Inflammatory macrophage treated with lipopolysaccharide for 4 hours (primary cell): Measurements from ENCODE around the gene TNNI3K.

Experiments
- DNase-seq: peaks from one replicate; pipeline ENCODE4 v3.0.0-alpha.2; 2020

Gene TNNI3K

GRCh38 chr1:74584185-74584584 lies 349.0 kb downstream of the TNNI3K start:
- DNase-seq = no peak

- no peak for DNase-seq
Measured at GRCh38 chr1:74586253-74586897, 351.2 kb downstream of the TNNI3K start.

- DNase-seq = no peak
Measured at GRCh38 chr1:74587888-74588287, 352.7 kb downstream of the TNNI3K start.

GRCh38 chr1:74590288-74590687 lies 355.1 kb downstream of the TNNI3K start:
- DNase-seq = no peak

- DNase-seq = no peak
Measured at GRCh38 chr1:74591949-74592348, 356.8 kb downstream of the TNNI3K start.

GRCh38 chr1:74592580-74593355 lies 357.6 kb downstream of the TNNI3K start:
- DNase-seq = no peak
